Inferior parietal cortex (tissue), 1 donor: ENCODE results near the gene ADSS2.
"Not testable (repeated sequence)": the region's sequence is repeated elsewhere in the genome, so short reads cannot be mapped to it uniquely, and the experiment has no call there.

Source experiments
- DNase-seq: peaks from one replicate; pipeline ENCODE4 v3.0.0-alpha.2; 2016; ENCODE audit errors: extremely low spot score

Gene ADSS2

DNA sequence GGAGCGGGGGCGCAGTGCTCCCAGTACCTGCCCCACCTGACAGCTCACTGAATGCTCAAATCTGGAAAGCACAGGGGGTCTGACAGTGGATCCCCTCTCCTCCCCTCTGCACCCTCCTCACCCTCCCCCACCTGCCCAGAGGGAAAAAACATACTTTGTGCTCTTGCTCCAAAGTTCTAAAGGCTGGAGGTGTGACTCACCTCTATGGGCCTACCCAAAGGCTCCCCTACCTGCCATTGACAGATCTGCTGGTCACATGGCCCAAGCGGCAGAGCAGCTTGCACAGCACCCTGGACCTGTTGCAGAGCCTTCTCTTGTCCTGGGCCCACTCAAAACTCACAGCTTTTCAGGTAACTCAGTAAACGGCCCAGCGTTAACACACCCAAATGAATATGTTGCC lies 55.7 kb downstream of the ADSS2 start:
- DNase-seq: no peak

DNA sequence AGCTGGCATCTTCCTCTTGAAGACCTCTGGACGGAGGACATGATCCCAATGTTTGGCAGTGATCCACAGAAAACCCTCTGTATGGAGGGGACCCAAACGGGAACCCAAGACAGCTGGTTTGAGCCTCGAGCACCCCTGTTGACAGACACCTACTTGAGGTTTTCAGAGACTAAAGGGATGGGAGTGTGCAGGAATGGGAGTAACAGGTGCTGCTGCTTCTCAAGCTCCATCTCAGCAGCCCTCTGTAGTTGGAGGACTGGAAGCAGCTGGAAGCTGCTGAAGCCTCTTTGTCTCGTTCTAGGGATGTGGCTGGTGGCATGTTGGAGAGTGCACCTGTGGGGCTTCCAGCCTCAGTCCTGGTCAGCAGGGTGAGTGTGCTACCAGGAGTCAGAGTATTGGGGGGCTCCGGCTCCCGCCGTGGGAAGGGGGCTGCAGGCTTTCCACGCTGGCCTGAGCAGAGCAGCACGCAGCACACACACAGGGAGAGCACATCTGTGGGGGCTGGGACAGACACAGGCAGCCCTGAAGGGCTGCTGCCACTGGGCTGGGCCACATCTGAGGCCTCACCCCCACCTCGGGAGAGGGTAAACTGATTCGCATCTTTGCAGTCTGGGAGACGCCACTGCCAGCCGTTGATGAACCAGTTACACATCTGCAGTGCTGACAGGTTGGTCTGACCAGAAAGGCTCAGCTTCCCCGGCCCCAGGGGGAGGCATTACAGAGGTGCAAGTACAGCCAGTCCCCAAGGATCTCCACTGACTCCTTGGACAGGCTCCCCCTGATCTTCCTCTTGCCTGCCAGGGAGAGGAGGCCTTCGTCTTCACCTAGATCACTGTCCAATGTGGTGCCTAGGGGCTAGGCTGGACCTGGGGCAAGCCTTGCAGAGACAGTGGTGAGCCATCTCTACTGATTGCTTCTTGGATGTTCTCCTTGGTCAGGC lies 56.6 kb downstream of the ADSS2 start:
- no peak for DNase-seq

- DNase-seq: no peak
Measured at GRCh38 chr1:244394346-244394745, 57.4 kb downstream of the ADSS2 start.

DNA sequence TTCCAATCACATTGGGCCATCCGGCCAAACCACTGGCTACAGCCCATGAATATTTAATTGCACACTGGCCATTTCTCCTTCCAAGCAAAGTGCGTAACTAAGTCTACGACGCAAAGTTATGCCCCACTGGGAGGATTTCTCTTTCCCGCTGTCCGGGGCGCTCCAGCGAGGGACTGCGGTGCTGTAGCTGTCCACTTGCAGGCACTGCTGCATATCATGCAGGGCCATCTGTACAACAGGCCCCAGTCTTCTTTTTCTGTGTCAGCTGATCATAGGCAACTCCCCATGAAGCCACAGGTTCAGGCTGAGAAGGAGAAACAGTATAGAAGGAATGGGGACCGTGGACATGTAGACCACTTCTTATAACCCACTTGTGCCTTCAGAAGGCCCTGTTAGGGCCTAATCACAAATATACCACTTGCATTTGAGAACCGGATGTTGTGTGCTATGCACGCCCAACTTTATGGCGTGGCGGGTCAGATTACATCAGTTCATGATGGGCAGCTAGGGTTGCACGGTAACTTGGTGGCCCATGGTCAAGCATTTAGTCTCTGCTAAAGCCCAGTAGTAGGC lies 58.0 kb downstream of the ADSS2 start:
- DNase-seq: peak; percentile 24

DNA sequence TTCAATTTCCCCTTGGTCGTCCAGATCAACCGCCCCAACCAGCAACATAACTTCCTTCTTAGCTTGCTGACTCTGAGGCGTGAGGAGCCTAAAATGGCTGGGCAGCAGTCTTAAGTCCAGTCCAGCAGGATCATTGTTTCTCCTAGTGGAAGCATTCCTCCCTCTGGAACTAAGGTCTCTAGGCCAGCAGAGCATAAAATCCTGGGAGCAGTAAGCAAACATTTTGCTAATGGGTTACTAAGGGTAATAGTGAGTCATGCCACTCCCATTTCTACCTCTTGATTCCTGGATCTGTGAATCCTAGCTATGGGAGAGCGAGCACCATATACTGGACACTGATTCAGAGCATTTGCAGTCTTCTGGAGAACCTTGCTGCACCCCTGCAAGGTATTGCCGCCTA lies 59.9 kb downstream of the ADSS2 start:
- DNase-seq: no peak

- DNase-seq: no peak
Measured at GRCh38 chr1:244388961-244389360, 62.7 kb downstream of the ADSS2 start.

GRCh38 chr1:244387415-244387814 lies 64.3 kb downstream of the ADSS2 start:
- no peak for DNase-seq

GRCh38 chr1:244386595-244386994 lies 65.1 kb downstream of the ADSS2 start:
- DNase-seq: no peak

DNA sequence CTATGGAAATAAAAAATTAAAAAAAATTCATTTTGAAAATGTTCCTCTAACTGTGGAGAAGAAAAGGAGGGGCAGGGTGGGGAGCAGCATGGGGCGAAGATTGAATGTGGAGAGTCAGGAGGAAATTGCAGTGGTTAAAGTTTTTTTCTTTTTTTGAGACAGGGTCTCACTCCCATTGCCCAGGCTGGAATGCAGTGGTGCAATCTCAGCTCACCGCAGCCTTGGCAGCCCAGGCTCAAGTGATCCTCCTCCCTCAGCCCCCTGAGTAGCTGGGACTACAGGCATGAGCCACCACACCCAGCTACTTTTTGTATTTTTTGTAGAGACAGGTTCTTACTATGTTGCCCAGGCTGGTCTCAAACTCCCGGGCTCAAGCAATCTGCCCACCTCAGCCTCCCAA lies 67.6 kb downstream of the ADSS2 start:
- no peak for DNase-seq

DNA sequence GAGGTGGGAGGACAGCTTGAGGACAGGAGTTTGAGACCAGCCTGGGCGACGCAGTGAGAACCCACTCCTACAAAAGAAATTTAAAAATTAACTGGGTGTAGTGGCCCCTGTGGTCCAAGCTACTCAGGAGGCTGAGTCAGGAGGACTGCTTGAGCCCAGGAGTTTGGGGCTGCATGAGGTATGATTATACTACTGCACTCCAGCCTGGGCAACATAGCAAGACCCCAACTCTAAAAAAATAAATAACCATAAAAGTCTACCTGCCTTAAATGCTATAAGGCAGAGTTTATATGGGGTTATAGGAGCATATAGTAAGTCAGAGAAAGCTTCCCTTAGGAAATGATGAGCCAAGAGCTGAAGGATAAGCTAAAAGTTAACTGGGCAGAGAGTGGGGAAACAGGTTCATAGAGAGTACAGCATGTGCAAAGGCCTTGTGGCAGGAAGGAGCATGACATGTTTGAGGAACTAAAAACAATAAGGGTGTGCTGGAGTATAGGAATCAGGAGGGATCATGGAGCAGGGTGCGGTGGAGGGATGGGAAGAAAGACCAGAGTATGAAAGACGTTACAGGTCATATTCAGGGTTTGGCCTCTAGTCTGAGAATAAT lies 68.3 kb downstream of the ADSS2 start:
- DNase-seq: no peak

- DNase-seq: no peak
Measured at GRCh38 chr1:244381878-244382565, 69.7 kb downstream of the ADSS2 start.

DNA sequence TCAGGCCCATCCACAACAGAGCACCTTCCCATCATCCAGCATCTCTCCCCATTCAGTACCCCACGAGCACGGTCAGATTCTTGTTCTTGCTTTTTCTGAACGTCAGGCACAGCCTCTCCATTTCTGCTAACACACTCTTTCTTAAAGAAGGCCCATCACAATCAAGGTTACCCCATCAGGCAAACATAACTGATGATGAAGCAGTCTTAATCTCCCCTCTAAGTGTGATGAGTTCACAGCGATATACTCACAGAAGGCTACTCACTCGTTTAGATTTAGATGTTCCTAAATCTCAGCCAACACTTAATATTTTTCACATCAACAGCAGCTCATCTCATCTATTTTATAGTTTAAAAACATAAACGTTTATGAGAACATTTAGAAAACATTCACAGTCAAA lies 75.6 kb downstream of the ADSS2 start:
- no peak for DNase-seq

GRCh38 chr1:244375051-244375450 lies 76.7 kb downstream of the ADSS2 start:
- DNase-seq: no peak

GRCh38 chr1:244374484-244374883 lies 77.2 kb downstream of the ADSS2 start:
- DNase-seq: not testable (repeated sequence)

DNA sequence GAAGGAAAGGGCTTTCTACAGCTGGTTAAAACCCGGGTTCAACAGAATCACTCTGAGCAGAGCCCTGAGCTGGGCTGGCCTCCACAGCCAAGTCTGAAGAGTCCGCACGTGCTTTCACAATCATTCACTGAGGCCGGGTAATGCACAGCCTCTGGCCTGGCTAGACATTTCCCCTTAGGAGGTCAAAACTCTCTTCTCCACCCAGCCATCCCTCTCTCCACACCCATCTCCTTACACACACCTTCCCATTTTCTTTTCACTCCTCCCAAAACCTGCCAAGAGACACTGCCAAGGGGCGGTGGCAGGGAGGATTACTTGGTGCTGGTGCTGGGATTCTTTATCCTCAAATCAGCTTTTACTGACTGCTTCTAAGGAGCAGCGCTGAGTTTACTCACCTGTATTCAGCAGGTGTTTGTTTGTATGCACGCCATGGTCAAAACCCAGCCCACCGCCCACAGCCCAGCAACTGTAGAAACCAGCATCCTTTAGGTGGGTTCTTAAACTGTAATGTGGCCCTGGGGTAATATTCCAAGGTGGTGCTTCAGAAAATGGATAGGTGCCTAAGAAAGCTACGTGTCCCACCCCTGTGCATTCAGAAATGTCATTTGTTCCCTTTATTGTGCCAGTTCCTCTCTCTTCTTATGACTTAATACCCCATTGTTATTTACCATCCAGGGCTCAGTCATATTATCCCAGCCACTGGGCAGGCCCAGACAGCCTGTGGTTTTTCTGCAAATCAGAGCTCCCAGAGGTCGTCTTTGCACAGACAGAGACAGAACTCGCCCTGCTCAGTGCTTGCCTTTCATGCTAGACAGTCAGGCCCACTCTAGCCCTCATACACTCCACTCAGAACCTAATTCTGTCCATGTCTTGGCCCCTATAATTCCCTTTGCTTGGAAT lies 80.2 kb downstream of the ADSS2 start:
- no peak for DNase-seq

DNA sequence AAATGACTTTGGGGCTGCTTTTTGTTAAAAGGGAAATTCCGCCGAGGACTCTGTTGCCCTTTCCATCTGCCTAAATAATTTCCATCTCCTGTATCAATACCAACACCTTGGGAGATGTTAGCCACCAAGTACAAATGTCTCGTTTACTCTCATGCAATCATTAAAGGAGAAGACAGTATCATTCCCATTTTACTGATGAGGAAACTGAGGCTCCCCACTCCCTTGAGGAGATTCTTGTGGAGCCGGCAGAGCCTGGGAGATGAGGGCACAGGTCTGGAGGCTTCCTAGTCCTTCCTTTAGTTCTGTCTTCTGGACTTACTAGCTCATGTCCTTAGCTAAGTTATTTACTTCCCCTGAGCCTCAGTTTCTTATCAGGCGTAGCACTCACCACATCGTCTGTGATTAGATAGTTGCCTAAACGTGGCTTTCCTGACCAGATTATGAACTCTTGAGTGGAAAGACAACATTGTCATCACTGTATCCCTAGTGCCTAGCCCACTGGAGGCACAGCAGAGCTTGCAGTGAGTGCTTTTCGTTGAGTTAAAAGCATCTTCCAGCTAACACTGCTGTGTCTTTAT lies 81.6 kb downstream of the ADSS2 start:
- DNase-seq: no peak

GRCh38 chr1:244369256-244370057 lies 82.3 kb downstream of the ADSS2 start:
- DNase-seq: no peak

DNA sequence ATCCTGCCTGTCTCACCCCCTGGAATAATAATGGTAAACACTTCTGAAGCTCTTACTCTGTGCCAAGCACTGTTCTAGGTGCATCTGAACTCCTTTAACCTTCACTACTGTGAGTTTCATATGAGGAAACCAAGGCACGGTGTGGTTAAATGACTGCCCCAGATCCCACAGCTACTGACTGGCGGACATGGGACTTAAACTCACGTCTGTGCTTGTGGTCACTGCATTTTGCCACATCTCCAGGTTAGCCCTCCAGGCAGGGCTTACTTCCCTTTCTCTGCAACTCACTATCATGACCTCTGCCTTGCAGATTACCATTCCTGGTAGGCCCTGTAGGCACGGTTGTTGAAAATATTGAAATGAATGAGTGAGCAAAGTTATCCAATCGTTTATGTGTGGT lies 83.4 kb downstream of the ADSS2 start:
- no peak for DNase-seq

- no peak for DNase-seq
Measured at GRCh38 chr1:244367399-244368114, 84.2 kb downstream of the ADSS2 start.
